Activated CD4-positive, alpha-beta T cell treated with anti-CD3 and anti-CD28 coated beads, Interleukin-2, amount 50 U/mL, for 24 hours (primary cell): Measurements from ENCODE around the gene CORO7.

Source experiments
- DNase-seq, 2 donors: peaks; one replicate each; pipeline ENCODE4 v3.0.0-alpha.2; 2020; ENCODE audit warnings: low read depth in 1 of 2, low spot score in 1 of 2

Gene CORO7

DNA sequence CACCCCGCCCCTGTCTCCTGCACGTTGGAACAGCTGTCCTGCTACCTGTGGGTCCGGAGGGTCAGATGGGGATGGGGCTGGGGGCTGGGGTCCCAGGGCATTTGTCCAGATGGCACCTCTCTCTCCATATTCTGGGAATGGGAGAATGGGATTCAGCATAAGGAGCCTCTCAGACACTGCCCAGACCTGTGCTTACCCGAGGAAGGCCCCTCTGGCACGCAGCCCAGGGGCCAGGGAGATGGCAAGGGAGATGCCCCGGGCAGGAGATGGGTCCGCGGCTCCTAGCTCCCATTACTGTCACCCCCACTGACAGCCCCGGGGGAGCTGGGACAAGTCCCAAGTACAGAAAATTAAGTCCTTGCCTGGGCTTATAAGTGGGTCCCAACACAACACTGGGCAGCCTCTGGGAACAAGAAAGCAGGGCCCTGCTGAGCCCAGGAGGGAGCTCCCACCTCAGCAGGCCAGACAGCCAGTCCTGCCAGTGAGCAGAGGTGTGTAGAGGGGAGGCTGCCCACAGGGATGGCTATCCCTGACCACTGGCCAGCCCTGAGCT, 43.0 kb downstream of the CORO7 start:
- DNase-seq, result no peak

DNA sequence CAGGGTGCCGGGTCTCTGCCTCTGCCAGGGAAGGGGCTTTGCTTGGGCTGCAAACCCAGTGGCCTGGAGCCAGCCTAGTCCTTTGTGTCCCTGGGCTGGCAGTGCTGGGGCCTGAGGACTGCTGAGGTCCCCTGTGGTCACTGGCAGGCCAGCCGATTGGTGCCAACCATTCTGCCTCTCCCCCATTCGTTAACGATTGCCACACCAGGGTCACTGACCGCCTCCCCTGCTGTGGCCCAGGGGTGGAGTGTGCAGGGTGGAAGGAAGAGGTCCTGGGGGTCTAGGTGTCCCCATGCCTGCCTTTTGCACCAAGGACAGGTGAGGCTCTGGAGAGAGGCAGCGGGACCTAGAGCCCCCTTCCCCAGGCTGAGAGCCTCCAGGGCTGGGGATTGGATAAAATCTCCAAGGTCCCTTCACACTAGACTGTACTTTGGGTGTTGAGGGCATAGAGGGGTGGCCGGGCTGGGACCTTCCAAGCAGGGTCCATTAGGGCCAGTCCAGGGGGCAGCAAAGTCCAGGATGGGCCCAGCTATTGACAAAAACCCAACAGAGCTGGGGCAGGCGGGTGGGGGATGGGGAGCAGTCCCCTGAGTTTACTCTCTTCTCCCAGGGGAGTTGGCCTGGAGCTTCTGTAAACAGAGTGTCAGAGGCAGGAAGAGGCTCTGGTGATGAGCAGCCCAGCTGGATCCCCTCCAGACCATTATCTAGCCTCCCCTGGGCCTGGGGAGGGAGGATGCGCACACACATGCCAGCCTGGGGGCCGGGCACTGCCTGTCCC, 43.6 kb downstream of the CORO7 start:
- DNase-seq, result no peak

DNA sequence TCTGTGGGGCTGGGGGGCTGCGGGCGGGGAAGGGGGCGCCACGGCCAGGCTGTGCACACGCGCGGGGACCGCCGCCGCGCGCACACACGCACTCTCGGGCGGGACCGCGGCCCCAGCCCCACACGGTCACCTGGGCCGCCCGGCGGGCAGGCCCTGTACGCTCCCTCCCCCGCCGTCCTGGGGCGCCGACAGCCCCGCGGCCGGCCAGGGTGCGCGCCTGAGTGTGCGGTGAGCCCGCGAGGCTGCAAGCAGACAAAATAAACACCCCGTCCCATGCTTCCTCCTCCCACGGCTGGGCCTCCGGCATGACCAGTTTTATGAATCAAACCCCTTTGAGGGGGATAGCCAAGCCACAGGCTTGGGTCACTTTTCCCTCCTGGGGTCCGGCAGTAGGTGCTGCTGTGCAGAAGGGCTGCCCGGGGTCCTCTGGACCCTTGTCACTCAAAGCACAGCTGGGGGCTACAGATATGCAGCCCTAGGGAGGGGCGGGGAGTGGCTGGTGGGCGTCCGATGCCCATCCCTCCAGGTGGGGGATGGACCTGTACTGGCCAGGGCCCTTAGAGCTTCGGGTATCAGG, 44.3 kb downstream of the CORO7 start:
- DNase-seq, result no peak

DNA sequence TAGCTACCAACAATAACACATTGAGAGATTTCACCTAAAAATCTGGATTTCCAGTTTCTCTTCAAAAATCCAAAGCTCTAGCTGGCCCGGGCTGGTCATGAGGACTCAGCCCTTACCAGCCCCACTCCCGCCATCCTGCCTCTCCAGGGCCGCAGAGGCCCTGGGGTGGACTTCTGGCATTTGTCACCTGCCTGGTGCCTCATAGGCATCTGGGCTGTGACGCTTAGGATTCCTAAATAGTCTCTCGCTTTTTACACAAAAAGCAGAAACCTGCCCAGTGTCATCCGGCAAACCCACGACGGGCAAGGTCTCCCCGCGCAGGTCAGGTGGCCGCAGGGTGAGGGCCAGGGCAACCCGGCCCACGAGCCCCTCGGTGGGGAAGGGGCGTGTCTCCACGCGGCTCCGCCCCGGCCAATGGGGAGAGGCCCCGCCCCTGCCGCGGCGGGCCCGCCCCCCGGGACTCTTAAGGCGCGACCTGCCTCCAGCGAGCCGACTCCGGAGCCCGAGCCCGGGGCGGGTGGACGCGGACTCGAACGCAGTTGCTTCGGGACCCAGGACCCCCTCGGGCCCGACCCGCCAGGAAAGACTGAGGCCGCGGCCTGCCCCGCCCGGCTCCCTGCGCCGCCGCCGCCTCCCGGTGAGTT, 44.9 kb downstream of the CORO7 start, which contains the start of gene VASN:
Gene VASN, plus strand, starts transcription at position 492 of the 644 bp plus-strand sequence. CDS start 9,030 bp downstream, outside the sequence.
- peak; percentile 54 to 56 for DNase-seq

DNA sequence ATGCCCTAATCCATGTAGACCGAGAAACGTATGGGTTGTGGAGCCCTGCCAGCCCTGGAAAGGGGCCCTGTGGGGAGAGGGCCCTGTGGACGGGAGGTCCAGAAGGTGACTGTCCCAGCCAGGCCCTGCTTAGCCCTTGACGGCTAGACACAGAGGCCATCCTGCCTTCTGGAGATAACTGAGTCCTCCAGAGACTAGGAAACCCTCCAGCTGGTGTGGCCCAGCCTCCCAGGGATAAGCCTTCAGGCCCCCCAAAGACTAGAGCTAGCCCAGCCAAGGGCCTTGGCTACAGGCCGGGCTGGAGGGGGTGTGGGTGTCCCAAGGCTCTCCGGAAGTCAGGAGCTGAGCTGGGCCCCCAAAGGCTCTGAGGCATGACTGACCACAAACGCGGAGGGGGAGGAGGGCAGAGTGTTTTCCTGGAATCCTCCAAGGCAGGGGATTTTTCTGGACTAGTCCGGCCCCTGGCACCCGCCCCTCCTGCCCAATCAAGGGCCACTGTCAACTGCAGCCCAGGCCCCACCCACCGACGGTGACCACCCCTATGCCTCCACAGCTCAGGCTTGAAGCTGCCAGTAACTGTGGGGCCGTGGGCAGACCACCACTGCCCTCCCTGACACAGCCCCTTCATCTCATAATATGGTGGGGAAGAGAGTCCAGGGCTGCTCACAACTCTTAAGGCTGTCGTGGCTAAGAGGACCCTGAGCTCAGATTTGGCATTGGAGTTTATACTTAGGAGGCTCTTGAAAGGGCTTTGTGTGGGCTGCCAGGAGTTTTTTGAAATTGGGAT, 45.6 kb downstream of the CORO7 start:
- no peak for DNase-seq

DNA sequence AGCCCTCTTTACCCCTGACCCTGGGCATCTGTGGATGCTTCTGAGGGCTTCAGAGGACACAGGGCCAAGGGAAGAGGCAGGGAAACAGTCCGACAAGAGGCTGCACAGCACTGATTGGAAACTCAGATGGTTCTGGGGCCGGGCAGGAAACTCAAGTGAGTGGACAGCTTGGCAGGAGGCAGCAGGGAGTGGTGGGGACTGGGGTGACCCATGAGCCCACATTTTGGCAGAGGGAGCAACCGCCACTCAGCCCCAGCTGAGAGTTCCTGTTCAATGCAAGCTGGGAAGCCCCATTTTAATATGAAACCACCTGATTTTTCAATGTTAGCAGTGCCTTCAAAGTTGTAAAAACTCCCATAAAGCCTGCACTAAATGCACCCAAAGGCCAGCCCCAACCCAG, 46.2 kb downstream of the CORO7 start:
- DNase-seq, result no peak

DNA sequence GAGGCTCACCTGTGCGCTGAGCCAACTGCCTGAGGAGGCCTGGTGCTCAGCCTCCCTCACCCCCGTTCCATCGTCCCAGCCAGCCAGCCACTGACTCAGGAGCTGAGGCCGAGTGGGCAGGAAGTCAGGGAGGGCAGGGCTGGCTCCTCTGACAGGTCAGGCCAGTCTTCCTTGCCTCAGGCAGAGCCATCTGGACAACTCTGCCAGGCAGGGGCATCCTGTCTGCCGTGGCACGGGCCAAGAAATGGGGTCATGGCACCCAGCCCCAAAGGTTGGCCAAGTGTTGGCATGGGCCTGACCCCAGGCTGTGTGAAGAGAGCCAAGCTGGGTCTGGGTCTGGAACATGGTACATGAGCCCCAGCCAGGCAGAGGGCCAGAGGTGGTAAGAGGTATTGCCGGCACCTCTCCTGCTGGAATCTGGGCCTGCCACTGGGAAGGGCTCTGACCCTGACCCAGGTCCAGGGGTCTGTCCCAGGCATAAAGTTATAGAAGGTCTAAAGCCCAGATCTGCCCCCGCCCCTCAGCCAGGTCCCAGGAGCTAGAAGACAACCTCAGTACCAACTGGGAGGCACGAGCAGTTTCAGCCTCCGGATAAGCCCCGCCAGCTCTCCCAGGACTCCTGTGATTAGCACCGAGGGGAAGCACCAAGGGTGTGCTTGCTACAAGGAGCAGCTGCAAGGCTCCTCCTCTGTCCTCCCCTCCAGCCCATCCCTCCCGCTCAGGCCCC, 47.2 kb downstream of the CORO7 start:
- DNase-seq, result no peak

DNA sequence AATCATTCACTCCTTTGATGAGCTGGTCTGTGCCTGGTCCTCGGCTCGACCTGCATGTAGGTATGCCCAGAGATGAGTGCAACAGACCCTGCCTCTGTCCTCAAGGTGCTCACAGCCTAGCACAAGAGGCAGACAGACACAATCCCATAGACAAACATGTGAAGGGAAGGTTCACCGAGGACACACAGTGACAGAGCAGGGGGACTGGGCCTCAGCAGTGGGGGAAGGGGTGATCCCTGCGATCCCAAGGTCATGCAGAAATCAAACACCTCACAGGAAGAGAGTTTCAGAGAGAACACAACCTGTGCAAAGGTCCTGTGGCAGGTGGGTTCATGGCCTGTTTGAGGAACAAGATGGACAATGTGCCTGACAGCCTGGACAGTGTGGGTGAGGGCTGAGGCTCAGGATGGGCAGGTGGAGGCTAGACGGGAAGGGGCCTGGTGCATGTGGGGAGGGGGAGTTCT, 49.0 kb downstream of the CORO7 start:
- no peak for DNase-seq

DNA sequence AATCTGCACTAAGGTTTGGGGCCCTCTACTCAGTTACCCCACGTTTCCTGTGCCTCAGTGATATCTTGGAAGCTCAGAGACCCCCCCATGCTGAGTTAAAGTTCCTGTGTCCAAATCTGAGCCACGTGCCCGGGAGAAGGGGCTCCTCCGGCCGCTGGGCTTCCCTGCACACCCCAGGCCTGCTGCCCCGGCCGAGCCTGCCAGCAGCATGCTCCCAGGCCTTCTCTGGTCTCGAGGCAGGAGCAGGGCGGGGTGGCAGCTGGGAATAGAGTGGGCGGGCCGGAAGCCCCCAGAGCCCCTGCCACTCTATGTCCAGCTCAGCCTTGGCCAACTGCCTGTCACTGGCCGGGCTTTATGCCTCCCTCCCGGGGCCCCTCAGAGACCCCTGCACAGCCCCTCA, 50.4 kb downstream of the CORO7 start:
- no peak for DNase-seq

DNA sequence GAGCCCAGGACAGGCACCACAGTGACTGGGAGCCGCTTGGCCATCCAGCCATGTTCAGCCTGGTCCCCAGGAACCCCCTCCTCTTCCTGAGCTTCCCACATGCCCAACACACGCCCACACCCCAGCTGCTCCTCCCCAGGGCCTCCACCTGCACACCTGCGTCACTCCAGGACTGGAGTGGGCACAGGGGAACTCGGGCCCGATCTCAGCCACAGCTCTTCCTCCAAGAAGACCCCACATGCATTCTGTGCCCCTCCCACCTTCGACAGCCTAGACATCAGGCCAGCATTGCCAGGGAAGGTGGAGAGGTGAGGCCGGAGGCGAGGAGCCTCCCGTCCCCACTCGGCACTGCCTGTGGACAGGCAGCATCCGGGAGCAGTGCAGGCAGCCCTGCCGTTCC, 50.8 kb downstream of the CORO7 start:
- DNase-seq, result no peak

DNA sequence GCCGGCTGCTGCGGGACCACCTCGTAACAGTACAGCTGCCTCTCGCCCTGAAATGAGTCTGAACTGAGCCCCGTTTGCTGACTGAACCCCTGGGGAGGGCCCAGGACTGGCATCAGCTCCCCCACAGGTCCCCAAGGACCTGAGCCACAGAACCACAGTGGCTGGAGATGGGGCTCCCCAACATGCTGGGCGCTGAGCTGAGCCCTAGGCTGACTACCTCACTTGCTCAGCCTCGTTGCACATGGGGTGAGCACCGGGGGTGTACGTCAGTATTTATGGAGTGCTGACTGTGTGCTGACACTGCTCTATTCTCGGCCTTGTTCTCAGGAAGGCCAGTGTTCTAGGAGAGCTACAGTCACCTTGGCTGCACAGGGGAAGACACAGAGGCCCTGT, 51.4 kb downstream of the CORO7 start:
- DNase-seq, result no peak

DNA sequence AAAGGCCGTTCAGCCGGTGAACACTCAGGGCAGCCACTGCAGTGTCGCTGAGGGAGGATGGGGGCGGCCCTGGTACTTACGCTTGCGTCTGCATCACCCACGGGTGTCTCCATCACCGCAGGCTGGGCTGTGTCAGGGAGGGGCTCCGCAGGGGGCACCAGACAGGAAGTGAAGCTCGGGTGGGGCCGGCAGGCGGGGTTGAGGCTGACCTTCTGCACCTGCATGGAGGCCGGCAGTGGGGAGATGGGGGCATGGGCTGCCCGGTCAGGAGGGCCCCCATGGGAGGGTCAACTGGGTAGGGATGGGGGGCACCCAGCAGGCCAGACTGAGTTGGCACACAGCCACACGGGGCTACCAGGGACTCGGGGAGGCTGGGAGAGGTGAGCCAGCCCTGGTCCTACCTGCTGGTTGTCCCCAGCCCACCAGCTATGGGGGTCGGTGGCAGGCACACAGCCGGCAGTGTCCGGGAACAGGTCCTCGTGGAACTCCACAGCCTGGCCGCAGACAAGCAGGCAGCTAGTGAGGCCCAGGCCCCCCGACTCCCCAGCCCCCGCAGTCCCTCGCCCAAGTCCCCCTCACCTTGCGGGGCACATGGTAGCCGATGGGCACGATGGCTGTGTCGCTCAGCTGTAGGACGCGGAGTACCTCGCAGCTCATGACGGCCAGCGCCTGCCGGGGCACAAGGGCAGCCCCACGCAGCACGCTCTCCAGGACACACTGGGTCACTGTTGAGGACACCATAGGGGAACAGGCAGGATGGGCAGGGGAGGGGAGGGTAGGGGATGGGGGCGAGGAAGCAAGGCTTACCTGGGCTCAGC, 52.0 kb downstream of the CORO7 start:
- DNase-seq, result no peak

DNA sequence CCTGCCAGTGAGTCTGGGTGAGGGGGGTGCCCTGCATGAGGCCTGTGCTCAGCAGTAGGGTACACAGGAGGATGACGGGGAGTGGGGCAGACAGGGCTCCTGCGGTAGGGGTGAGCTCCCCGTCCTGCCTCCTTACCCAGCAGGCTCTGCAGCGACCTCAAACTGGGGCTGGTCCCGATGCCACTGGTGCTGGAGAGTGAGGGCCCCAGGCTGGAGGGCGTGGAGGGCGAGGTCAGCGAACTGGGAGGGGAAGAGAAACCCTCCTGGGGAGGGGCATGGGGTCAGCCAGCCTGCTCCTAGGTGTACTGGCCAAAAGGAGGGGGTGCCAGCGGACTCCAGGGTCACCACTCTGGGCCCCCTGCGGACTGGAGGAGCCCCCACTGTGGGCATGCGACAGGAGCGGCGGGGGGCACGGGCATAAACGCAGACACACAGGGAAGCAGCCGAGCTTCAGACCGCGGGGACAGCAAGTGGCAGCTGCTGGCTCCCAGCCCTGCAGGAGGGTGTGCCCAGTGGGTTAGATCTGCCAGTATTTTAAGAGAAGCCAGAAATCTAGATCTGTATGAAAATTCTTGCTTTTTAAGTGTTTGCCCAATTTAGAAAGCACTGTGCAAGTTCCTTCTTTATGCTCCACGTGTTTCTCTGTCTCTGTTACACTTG, 53.8 kb downstream of the CORO7 start:
- DNase-seq, result no peak

DNA sequence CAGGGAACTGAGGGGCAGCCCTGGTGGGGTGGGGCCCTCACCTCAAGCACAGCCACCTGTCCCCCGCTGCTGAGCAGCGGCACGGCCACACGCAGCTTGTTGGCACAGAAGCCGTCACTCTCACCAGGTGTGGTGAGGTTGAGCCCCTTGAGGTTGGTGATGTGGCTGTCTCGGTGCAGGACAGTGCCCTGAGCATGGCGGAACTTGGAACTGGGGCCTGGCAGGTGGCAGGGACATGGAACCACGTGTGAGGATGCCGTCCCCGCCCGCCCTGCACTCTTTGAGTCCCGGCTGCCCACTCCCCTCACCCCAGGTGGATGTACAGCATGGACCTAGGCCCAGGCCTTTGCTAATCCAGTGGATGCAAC, 54.5 kb downstream of the CORO7 start:
- no peak for DNase-seq

DNA sequence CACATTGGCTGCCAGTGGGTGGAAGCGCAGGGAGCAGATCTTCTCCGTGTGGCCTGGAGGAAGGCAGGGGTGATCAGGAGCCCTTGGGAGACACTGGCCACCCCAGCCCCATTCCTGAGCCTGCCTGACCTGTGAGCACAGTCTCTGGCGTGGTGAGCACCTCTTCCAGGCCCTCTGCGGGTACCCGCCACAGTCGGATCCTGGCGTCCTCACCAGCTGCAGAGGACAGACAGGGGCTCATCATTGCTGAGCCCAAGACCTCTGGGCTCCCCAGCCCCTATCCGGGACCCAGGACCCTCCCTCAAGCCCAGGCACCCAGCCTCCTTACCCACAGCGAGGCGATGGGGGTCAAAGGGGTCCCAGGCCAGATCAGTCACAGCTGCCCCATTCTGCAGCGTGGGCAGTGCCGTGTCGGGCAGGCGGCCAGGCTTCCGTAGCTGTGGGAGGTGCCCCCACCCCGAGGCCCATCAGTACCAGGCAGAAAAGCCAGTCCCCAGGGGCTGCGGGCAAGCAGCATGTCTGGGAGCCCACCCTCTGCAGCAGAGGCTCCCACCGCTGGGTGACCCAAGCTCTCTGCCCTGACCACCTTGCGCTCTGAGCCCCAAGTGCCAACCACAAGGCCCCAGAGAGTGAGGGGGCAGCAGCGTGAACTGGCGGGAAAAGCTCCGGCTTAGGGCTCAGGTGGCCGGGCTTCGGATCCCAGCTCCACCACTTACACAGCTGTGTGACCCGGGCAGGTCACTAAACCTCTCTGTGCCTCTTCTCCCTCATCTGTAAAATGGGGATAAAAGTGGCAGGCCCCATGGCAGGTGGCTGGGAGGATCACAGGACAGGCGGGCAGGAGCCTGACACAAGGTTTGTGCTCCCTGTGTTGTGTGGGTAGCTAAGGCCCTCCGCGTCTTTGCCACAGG, 55.1 kb downstream of the CORO7 start:
- DNase-seq, result no peak

DNA sequence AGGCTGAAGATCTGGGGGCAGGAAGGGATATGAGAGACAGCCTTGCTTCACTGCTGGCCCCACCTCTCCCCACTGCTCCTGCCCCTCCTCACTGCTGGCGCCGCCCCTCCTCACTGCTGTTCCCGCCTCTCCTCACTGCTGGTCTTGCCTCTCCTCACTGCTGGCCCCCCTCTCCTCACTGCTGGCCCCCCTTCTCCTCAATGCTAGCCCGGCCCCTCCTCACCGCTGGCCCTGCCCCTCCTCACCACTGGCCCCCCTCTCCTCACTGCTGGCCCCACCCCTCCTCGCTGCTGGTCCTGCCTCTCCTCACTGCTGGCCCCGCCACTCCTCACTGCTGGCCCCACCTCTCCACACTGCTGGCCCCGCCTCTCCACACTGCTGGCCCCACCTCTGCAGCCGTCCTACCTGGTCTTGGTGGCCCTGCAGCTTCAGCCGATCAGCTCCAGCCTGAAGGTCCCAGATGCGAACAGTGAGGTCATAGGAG, 55.8 kb downstream of the CORO7 start:
- no peak for DNase-seq

DNA sequence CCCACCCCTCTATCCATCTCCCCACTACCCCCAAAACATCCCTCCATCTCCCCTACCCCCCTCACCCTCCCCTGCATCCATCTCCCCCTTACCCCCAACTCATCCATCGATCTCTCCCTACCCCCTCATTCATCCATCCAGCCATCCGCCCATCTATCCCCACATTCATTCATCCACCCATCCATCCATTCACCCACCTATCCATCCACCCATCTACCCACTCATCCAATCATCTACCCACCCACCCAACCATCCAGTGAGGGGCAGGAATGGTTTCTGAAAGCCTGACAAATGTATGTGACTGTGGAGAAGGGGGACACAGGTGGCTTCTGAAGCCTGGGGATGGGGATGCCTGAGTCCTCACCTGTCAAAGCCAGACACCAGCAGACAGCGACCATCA, 56.5 kb downstream of the CORO7 start:
- no peak for DNase-seq
